HUES6 (cell line): ENCODE results near the gene TENM4.

Source experiments
- H3K27ac ChIP-seq: 2 replicates; pipeline ENCODE4 v1.7.0; 2013; ENCODE audit warnings: low read depth, mild to moderate bottlenecking, low read length, inconsistent platforms
- H3K27me3 ChIP-seq: 2 replicates; pipeline ENCODE4 v1.6.1; 2013; ENCODE audit warnings: low read length; ENCODE audit not compliant: control insufficient read depth, insufficient read depth
- H3K36me3 ChIP-seq: 2 replicates; pipeline ENCODE4 v1.6.1; 2013; ENCODE audit warnings: low read length; ENCODE audit not compliant: control insufficient read depth, insufficient read depth
- H3K4me1 ChIP-seq: 2 replicates; pipeline ENCODE4 v1.6.1; 2013; ENCODE audit warnings: low read length; ENCODE audit not compliant: control insufficient read depth, insufficient read depth
- H3K4me3 ChIP-seq: 2 replicates; pipeline ENCODE4 v1.5.1; 2013; ENCODE audit warnings: low read depth, low read length
- H3K9ac ChIP-seq: one replicate; pipeline ENCODE4 v1.6.1; 2013; ENCODE audit warnings: mild to moderate bottlenecking, low read length
- H3K9me3 ChIP-seq: 2 replicates; pipeline ENCODE4 v1.6.1; 2013; ENCODE audit warnings: low read depth, low read length; ENCODE audit not compliant: control insufficient read depth, insufficient read depth

The TENM4 gene

GRCh38 chr11:79344753-79345294, 96.0 kb downstream of the TENM4 start:
- Histone ChIP-seq H3K9ac (no peak overlapping the region), H3K27me3 (no peaks in the 10 kb centered on the region), H3K4me1 (peaks cover 16% of the 10 kb centered on the region), H3K4me3 (no peak overlapping the region), H3K36me3 (no peaks in the 10 kb centered on the region), H3K27ac (no peak overlapping the region), H3K9me3 (no peaks in the 10 kb centered on the region)

- Histone ChIP-seq H3K27me3 (no peaks in the 10 kb centered on the region), H3K36me3 (no peaks in the 10 kb centered on the region), H3K4me3 (no peak overlapping the region), H3K9ac (no peak overlapping the region), H3K27ac (no peak overlapping the region), H3K4me1 (peaks cover 16% of the 10 kb centered on the region), H3K9me3 (no peaks in the 10 kb centered on the region)
Observed at GRCh38 chr11:79342686-79343085, 98.1 kb downstream of the TENM4 start.

GRCh38 chr11:79342236-79342635, 98.6 kb downstream of the TENM4 start:
- Histone ChIP-seq H3K4me1 (peaks cover 16% of the 10 kb centered on the region), H3K27ac (no peak overlapping the region), H3K36me3 (no peaks in the 10 kb centered on the region), H3K27me3 (no peaks in the 10 kb centered on the region), H3K9ac (no peak overlapping the region), H3K4me3 (no peak overlapping the region), H3K9me3 (no peaks in the 10 kb centered on the region)

GRCh38 chr11:79340535-79340934, 100.3 kb downstream of the TENM4 start:
- Histone ChIP-seq H3K27me3 (no peaks in the 10 kb centered on the region), H3K27ac (no peak overlapping the region), H3K36me3 (no peaks in the 10 kb centered on the region), H3K4me3 (no peak overlapping the region), H3K9ac (no peak overlapping the region), H3K9me3 (no peaks in the 10 kb centered on the region), H3K4me1 (peaks cover 16% of the 10 kb centered on the region)

GRCh38 chr11:79336797-79337517, 103.9 kb downstream of the TENM4 start:
- no peaks in the 10 kb centered on the region for H3K36me3 ChIP-seq
- H3K4me1 ChIP-seq = peaks cover 3% of the 10 kb centered on the region
- no peak overlapping the region for H3K27ac ChIP-seq
- H3K9ac ChIP-seq = no peak overlapping the region
- H3K9me3 ChIP-seq = no peaks in the 10 kb centered on the region
- no peak overlapping the region for H3K4me3 ChIP-seq
- no peaks in the 10 kb centered on the region for H3K27me3 ChIP-seq

- no peak overlapping the region for H3K9ac ChIP-seq
- no peaks in the 10 kb centered on the region for H3K9me3 ChIP-seq
- H3K36me3 ChIP-seq = no peaks in the 10 kb centered on the region
- no peak overlapping the region for H3K27ac ChIP-seq
- peaks cover 16% of the 10 kb centered on the region for H3K4me1 ChIP-seq
- no peaks in the 10 kb centered on the region for H3K27me3 ChIP-seq
- H3K4me3 ChIP-seq = no peak overlapping the region
Observed at GRCh38 chr11:79335681-79336080, 105.1 kb downstream of the TENM4 start.

GRCh38 chr11:79333355-79333754, 107.5 kb downstream of the TENM4 start:
- Histone ChIP-seq H3K36me3 (no peaks in the 10 kb centered on the region), H3K27ac (no peak overlapping the region), H3K27me3 (no peaks in the 10 kb centered on the region), H3K4me3 (no peak overlapping the region), H3K4me1 (peaks cover 29% of the 10 kb centered on the region), H3K9me3 (no peaks in the 10 kb centered on the region), H3K9ac (no peak overlapping the region)

GRCh38 chr11:79332017-79332416, 108.8 kb downstream of the TENM4 start:
- Histone ChIP-seq H3K4me1 (peaks cover 35% of the 10 kb centered on the region), H3K36me3 (no peaks in the 10 kb centered on the region), H3K27me3 (no peaks in the 10 kb centered on the region), H3K9me3 (no peaks in the 10 kb centered on the region), H3K9ac (no peak overlapping the region), H3K4me3 (no peak overlapping the region), H3K27ac (no peak overlapping the region)

- Histone ChIP-seq H3K9ac (peak overlapping the region; percentile 8), H3K27ac (no peak overlapping the region), H3K27me3 (no peaks in the 10 kb centered on the region), H3K4me1 (peaks cover 35% of the 10 kb centered on the region), H3K4me3 (no peak overlapping the region), H3K36me3 (no peaks in the 10 kb centered on the region), H3K9me3 (no peaks in the 10 kb centered on the region)
Observed at GRCh38 chr11:79331203-79331901, 109.5 kb downstream of the TENM4 start.

GRCh38 chr11:79330651-79331050, 110.2 kb downstream of the TENM4 start:
- Histone ChIP-seq H3K36me3 (no peaks in the 10 kb centered on the region), H3K9ac (peak overlapping the region; percentile 8), H3K27ac (no peak overlapping the region), H3K9me3 (no peaks in the 10 kb centered on the region), H3K27me3 (no peaks in the 10 kb centered on the region), H3K4me3 (no peak overlapping the region), H3K4me1 (peaks cover 35% of the 10 kb centered on the region)

- no peaks in the 10 kb centered on the region for H3K27me3 ChIP-seq
- no peak overlapping the region for H3K4me3 ChIP-seq
- no peak overlapping the region for H3K27ac ChIP-seq
- no peaks in the 10 kb centered on the region for H3K9me3 ChIP-seq
- no peak overlapping the region for H3K9ac ChIP-seq
- H3K36me3 ChIP-seq = no peaks in the 10 kb centered on the region
- peaks cover 35% of the 10 kb centered on the region for H3K4me1 ChIP-seq
Observed at GRCh38 chr11:79329561-79329960, 111.3 kb downstream of the TENM4 start.
